HG02938 (cell line): ENCODE data around the gene PSMD11.
"Not testable (repeated sequence)": the region's sequence is repeated elsewhere in the genome, so short reads cannot be mapped to it uniquely, and the experiment has no call there.

Experiments
- ATAC-seq: cut with Tn5 transposase; IDR thresholded peaks from one replicate; pipeline ENCODE4 v1.9.1; 2021; ENCODE audit warnings: mild to moderate bottlenecking, moderate library complexity; ENCODE audit not compliant: unreplicated experiment

Gene PSMD11

GRCh38 chr17:32508926-32509325 lies 64.6 kb downstream of the PSMD11 start:
- ATAC-seq, result no peak

- no peak for ATAC-seq
Measured at GRCh38 chr17:32510466-32510865, 66.2 kb downstream of the PSMD11 start.

GRCh38 chr17:32512328-32512727 lies 68.0 kb downstream of the PSMD11 start:
- no peak for ATAC-seq

- ATAC-seq, result no peak
Measured at GRCh38 chr17:32513579-32513978, 69.3 kb downstream of the PSMD11 start.

- no peak for ATAC-seq
Measured at GRCh38 chr17:32514606-32515005, 70.3 kb downstream of the PSMD11 start.

- ATAC-seq, result peak; percentile 42
Measured at GRCh38 chr17:32515677-32516383, 71.5 kb downstream of the PSMD11 start.

- no peak for ATAC-seq
Measured at GRCh38 chr17:32516450-32516849, 72.1 kb downstream of the PSMD11 start.

- ATAC-seq, result no peak
Measured at GRCh38 chr17:32516940-32517701, 72.8 kb downstream of the PSMD11 start.

- no peak for ATAC-seq
Measured at GRCh38 chr17:32517982-32518381, 73.7 kb downstream of the PSMD11 start.

GRCh38 chr17:32518646-32519227 lies 74.4 kb downstream of the PSMD11 start:
- ATAC-seq, result no peak

GRCh38 chr17:32519228-32520103 lies 75.2 kb downstream of the PSMD11 start:
- no peak for ATAC-seq

GRCh38 chr17:32520104-32520701 lies 75.9 kb downstream of the PSMD11 start:
- ATAC-seq, result no peak

- ATAC-seq, result no peak
Measured at GRCh38 chr17:32520737-32521404, 76.6 kb downstream of the PSMD11 start.

GRCh38 chr17:32523017-32523680 lies 78.8 kb downstream of the PSMD11 start:
- peak; percentile 54 for ATAC-seq

- ATAC-seq, result peak; percentile 56
Measured at GRCh38 chr17:32523827-32524552, 79.7 kb downstream of the PSMD11 start.

- ATAC-seq, result not testable (repeated sequence)
Measured at GRCh38 chr17:32524553-32524880, 80.2 kb downstream of the PSMD11 start.

GRCh38 chr17:32525122-32525521 lies 80.8 kb downstream of the PSMD11 start:
- ATAC-seq, result no peak

GRCh38 chr17:32527146-32527545 lies 82.8 kb downstream of the PSMD11 start:
- ATAC-seq, result no peak

- ATAC-seq, result no peak
Measured at GRCh38 chr17:32528825-32529224, 84.5 kb downstream of the PSMD11 start.
